Ishikawa (cell line): ENCODE measurements around the gene IMMP2L.

Experiments
- CEBPB ChIP-seq: IDR thresholded peaks from 2 replicates; pipeline ENCODE4 v1.6.1; 2012
- EGR1 ChIP-seq: IDR thresholded peaks from 2 replicates; pipeline ENCODE4 v1.6.1; 2012
- TAF1 ChIP-seq: IDR thresholded peaks from 2 replicates; pipeline ENCODE4 v1.6.1; 2012; ENCODE audit warnings: low read depth, mild to moderate bottlenecking
- TCF12 ChIP-seq: IDR thresholded peaks from 2 replicates; pipeline ENCODE4 v1.6.1; 2012; ENCODE audit warnings: low read depth
- YY1 ChIP-seq: IDR thresholded peaks from 2 replicates; pipeline ENCODE4 v1.6.1; 2012; ENCODE audit warnings: low read depth
- TF ChIP-seq, protein P1 (sequence below): IDR thresholded peaks from 2 replicates; pipeline ENCODE4 v1.6.1; 2012
- TF ChIP-seq, protein P2 (sequence below): IDR thresholded peaks from 2 replicates; pipeline ENCODE4 v1.6.1; 2012; ENCODE audit warnings: low read depth, mild to moderate bottlenecking

DNA sequence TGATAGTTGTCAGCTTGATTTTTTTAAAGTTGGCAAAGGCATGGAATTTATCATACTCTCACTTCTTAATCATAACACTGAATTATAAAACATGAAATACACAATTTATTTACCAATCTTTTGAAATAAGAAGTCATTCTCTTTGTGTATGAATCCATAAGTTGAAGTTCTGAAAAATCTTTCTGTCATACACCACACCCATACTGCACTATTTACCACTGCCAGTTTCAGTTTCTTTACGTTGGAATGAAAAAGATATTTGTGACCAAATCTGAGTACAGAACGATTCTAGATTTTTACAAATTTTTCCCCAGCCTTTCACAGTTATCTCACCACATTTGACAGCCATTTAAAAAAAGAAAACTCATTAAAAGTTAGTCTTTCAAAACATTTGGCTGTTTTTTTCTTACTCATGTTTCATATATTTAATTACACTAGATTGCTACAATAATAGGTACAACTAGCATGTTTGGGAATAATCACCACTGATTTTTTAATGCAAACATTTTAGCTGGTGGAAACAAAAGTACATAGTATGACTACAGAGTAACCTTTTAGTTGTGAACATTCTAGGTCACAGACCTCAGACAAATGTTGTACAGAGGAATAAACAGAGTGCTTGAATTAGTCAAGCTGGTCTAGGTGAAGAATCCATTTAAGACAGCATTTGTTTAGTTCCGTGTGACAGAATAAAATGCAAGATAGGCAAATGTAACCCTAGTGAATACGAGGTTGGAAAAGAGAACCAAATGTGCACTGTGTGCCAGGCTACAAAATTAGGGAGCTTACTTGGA, 656.3 kb downstream of the IMMP2L start:
- TF ChIP-seq, protein P1, sequence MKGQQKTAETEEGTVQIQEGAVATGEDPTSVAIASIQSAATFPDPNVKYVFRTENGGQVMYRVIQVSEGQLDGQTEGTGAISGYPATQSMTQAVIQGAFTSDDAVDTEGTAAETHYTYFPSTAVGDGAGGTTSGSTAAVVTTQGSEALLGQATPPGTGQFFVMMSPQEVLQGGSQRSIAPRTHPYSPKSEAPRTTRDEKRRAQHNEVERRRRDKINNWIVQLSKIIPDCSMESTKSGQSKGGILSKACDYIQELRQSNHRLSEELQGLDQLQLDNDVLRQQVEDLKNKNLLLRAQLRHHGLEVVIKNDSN = no peak
- TF ChIP-seq, protein P2, sequence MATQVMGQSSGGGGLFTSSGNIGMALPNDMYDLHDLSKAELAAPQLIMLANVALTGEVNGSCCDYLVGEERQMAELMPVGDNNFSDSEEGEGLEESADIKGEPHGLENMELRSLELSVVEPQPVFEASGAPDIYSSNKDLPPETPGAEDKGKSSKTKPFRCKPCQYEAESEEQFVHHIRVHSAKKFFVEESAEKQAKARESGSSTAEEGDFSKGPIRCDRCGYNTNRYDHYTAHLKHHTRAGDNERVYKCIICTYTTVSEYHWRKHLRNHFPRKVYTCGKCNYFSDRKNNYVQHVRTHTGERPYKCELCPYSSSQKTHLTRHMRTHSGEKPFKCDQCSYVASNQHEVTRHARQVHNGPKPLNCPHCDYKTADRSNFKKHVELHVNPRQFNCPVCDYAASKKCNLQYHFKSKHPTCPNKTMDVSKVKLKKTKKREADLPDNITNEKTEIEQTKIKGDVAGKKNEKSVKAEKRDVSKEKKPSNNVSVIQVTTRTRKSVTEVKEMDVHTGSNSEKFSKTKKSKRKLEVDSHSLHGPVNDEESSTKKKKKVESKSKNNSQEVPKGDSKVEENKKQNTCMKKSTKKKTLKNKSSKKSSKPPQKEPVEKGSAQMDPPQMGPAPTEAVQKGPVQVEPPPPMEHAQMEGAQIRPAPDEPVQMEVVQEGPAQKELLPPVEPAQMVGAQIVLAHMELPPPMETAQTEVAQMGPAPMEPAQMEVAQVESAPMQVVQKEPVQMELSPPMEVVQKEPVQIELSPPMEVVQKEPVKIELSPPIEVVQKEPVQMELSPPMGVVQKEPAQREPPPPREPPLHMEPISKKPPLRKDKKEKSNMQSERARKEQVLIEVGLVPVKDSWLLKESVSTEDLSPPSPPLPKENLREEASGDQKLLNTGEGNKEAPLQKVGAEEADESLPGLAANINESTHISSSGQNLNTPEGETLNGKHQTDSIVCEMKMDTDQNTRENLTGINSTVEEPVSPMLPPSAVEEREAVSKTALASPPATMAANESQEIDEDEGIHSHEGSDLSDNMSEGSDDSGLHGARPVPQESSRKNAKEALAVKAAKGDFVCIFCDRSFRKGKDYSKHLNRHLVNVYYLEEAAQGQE = no peak
- TF ChIP-seq CEBPB = no peak
- no peak for TF ChIP-seq YY1
- no peak for TF ChIP-seq TCF12
- TF ChIP-seq TAF1 = no peak
- TF ChIP-seq EGR1 = no peak
